ENCODE measurements around the gene SHISAL2A.
"Not testable (repeated sequence)": the region's sequence is repeated elsewhere in the genome, so short reads cannot be mapped to it uniquely, and the experiment has no call there.

SHISAL2A gene

DNA sequence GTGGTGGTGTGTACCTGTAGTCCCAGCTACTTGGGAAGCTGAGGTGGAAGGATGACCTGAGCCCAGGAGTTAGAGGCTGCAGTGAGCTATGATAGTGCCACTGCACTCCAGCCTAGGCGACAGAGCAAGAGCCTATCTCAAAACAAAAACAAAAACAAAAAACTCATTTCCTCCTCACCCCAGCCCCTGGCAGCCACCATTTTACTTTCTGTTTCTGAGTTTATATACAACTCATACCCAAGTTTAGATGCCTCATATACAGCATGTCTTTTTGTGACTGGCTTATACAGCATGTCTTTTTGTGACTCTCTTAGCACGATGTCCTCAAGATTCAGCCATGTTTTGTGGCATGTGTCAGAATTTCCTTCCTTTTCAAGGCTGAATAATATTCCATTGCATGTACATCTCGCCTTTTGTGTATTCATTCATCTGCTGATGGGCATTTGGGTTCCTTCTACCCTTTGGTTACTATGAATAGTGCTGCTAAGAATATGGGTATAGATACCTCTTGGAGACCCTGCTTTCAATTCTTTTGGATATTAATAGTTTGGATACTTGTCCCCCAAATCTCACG is 50.5 kb downstream of the SHISAL2A start:
- DNase-seq = no peak

- no peak for DNase-seq
Observed at GRCh38 chr1:52684545-52684944, 51.6 kb downstream of the SHISAL2A start.

- peak in 34 of 51 donors; percentile 6 to 62 (median 32) for DNase-seq
Observed at GRCh38 chr1:52686261-52686751, 53.3 kb downstream of the SHISAL2A start.

GRCh38 chr1:52686830-52687229 is 53.9 kb downstream of the SHISAL2A start:
- DNase-seq = no peak

GRCh38 chr1:52691821-52692220 is 58.9 kb downstream of the SHISAL2A start:
- no peak for DNase-seq

GRCh38 chr1:52692697-52693096 is 59.7 kb downstream of the SHISAL2A start:
- DNase-seq = no peak

DNA sequence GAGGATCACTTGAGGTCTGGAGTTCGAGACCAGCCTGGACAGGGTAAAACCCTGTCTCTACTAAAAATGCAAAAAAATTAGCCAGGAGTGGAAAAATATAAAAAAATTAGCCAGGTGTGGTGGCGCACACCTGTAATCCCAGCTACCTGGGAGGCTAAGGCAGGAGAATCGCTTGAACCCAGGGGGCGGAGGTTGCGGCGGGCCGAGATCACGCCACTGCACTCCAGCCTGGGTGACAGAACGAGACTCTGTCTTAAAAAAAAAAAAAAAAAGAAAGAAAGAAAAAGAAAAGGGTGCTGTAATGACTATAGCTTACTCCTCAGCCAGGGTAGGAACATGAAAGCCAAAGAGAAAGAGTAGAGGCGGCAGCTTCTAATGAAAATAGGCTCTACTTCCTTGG is 60.4 kb downstream of the SHISAL2A start:
- DNase-seq = not testable (repeated sequence)

GRCh38 chr1:52693843-52694242 is 60.9 kb downstream of the SHISAL2A start:
- no peak for DNase-seq

GRCh38 chr1:52695627-52696026 is 62.7 kb downstream of the SHISAL2A start:
- no peak for DNase-seq

- DNase-seq = peak; percentile 51 to 93 (median 81)
Observed at GRCh38 chr1:52697795-52698674, 65.1 kb downstream of the SHISAL2A start, which contains the start of gene COA7. TSS of gene COA7 (minus strand) at chr1:52698347. CDS start at chr1:52698326, 21 bp downstream.

GRCh38 chr1:52702886-52703787 is 70.2 kb downstream of the SHISAL2A start:
- peak; percentile 69 to 98 (median 90) for DNase-seq

- DNase-seq = no peak
Observed at GRCh38 chr1:52706136-52706670, 73.2 kb downstream of the SHISAL2A start.
